ENCODE results near the gene OR10P1.

DNA sequence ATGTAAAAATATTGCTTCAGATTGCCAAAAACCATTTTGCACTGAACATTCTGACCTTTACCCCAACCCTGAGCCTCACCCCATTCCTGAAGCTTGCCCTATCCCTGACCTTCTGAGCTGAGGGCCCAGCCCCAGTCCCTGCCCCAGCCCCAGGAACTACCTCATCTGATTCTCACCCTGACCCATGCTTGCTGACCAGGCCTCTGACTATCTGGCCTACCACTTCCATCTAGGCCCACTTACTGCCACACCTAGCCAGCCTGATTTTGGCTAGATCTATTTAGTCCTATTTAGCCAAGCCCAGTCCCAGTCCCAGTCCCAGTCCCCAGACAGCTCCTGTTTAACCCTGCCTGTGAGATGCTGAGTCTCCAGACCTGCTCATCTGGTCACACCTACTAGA lies 33.6 kb downstream of the OR10P1 start:
- TF ChIP-seq POLR2A (IDR thresholded peaks at IDR 0.05), result no peak
- TF ChIP-seq, protein P1, sequence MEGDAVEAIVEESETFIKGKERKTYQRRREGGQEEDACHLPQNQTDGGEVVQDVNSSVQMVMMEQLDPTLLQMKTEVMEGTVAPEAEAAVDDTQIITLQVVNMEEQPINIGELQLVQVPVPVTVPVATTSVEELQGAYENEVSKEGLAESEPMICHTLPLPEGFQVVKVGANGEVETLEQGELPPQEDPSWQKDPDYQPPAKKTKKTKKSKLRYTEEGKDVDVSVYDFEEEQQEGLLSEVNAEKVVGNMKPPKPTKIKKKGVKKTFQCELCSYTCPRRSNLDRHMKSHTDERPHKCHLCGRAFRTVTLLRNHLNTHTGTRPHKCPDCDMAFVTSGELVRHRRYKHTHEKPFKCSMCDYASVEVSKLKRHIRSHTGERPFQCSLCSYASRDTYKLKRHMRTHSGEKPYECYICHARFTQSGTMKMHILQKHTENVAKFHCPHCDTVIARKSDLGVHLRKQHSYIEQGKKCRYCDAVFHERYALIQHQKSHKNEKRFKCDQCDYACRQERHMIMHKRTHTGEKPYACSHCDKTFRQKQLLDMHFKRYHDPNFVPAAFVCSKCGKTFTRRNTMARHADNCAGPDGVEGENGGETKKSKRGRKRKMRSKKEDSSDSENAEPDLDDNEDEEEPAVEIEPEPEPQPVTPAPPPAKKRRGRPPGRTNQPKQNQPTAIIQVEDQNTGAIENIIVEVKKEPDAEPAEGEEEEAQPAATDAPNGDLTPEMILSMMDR (IDR thresholded peaks at IDR 0.05), result no peak

Data from Peyer's patch (tissue), 4 donors.